OCI-LY1 (cell line): ENCODE results near the gene SEPTIN8.

Experiments
- H2AFZ ChIP-seq: fragments of 200-600 bp; sonication (generic), shearing (Covaris generic); 2 replicates; pipeline ENCODE4 v1.6.0; 2014; ENCODE audit warnings: antibody characterized with exemption, mild to moderate bottlenecking, low read length
- H3F3A ChIP-seq: fragments of 200-600 bp; sonication (generic), shearing (Covaris generic); 2 replicates; pipeline ENCODE4 v1.6.0; 2014; ENCODE audit warnings: mild to moderate bottlenecking, antibody characterized with exemption, low read length, moderate library complexity; ENCODE audit not compliant: insufficient read depth
- H3K27ac ChIP-seq: fragments of 200-600 bp; sonication (generic); 2 replicates; pipeline ENCODE4 v1.5.1; 2014; ENCODE audit warnings: low read length, mixed run types, mild to moderate bottlenecking, low read depth; ENCODE audit not compliant: poor library complexity, severe bottlenecking
- H3K27me3 ChIP-seq: fragments of 200-600 bp; sonication (generic); 2 replicates; pipeline ENCODE4 v1.6.0; 2014; ENCODE audit warnings: antibody characterized with exemption, mild to moderate bottlenecking, low read length, moderate library complexity; ENCODE audit not compliant: insufficient read depth
- H3K36me3 ChIP-seq: fragments of 200-600 bp; sonication (generic); 2 replicates; pipeline ENCODE4 v1.6.1; 2014; ENCODE audit warnings: mild to moderate bottlenecking, antibody characterized with exemption, low read length, moderate library complexity, mixed read lengths; ENCODE audit not compliant: insufficient read depth
- H3K4me1 ChIP-seq: fragments of 200-600 bp; sonication (generic); 2 replicates; pipeline ENCODE4 v1.5.1; 2014; ENCODE audit warnings: mild to moderate bottlenecking, low read length, moderate library complexity; ENCODE audit not compliant: insufficient read depth, severe bottlenecking
- H3K4me2 ChIP-seq: fragments of 200-600 bp; sonication (generic), shearing (Covaris generic); 2 replicates; pipeline ENCODE4 v1.6.1; 2014; ENCODE audit warnings: low read length
- H3K4me3 ChIP-seq: fragments of 200-600 bp; sonication (generic); 2 replicates; pipeline ENCODE4 v1.5.1; 2014; ENCODE audit warnings: low read length, low read depth, mild to moderate bottlenecking, mixed read lengths; ENCODE audit not compliant: poor library complexity, severe bottlenecking
- H3K79me2 ChIP-seq: fragments of 200-600 bp; shearing (Covaris generic); 2 replicates; pipeline ENCODE4 v1.6.1; 2016; ENCODE audit warnings: mixed run types, low read length, mixed read lengths; ENCODE audit not compliant: insufficient read depth
- H3K9ac ChIP-seq: fragments of 200-600 bp; sonication (generic), shearing (Covaris generic); 2 replicates; pipeline ENCODE4 v1.6.1; 2014; ENCODE audit warnings: mild to moderate bottlenecking, low read length, mixed read lengths
- H3K9me2 ChIP-seq: fragments of 200-600 bp; sonication (generic), shearing (Covaris generic); 2 replicates; pipeline ENCODE4 v1.6.1; 2014; ENCODE audit warnings: low read depth, mild to moderate bottlenecking, low read length, mixed read lengths
- H3K9me3 ChIP-seq: fragments of 200-600 bp; shearing (Covaris generic); 2 replicates; pipeline ENCODE4 v1.6.1; 2014; ENCODE audit warnings: low read length, mixed read lengths
- H4K20me1 ChIP-seq: fragments of 200-600 bp; sonication (generic), shearing (Covaris generic); 2 replicates; pipeline ENCODE4 v1.6.0; 2016; ENCODE audit warnings: mild to moderate bottlenecking, low read length; ENCODE audit not compliant: insufficient read depth
- EZH2 ChIP-seq: fragments of 200-600 bp; sonication (generic), shearing (Covaris generic); IDR thresholded peaks from 2 replicates; pipeline ENCODE4 v1.8.0; 2017; ENCODE audit warnings: borderline replicate concordance, mixed run types, mild to moderate bottlenecking, antibody characterized with exemption, low read length, moderate library complexity, mixed read lengths
- TF ChIP-seq, protein P1 (sequence below): fragments of 200-600 bp; sonication (generic), shearing (Covaris generic); IDR thresholded peaks from 2 replicates; pipeline ENCODE4 v1.5.1; 2017; ENCODE audit warnings: mild to moderate bottlenecking, antibody characterized with exemption, low read length, moderate library complexity, mixed read lengths

Gene SEPTIN8

DNA sequence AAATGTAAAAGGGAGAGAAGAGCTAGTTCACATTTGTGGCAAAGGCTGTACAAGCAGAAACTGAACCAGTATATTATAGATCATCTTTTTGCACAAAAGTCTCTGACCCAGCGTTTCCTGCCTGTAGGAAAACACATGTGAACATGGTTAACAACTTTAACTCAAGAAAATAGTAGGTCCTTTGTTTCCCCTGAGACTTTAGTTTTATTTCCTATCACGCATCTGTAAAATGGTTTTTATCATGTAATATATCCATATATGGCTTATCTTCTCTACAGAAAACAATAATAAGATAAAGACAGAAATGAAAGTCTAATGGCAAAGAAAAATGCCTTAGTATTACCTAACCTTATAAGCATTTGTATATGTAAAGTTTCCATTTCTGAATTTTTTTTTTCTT, 42.4 kb downstream of the SEPTIN8 start:
- Histone ChIP-seq H3K4me2 (no peak overlapping the region), H3K4me3 (no peak overlapping the region), H3K27ac (no peak overlapping the region), H3K27me3 (no peaks in the 10 kb centered on the region), H3F3A (no peaks in the 10 kb centered on the region), H3K4me1 (peaks cover 21% of the 10 kb centered on the region), H3K36me3 (no peaks in the 10 kb centered on the region; the same call in 1 of the 2 replicates), H2AFZ (no peak overlapping the region), H3K79me2 (no peaks in the 10 kb centered on the region), H3K9ac (no peak overlapping the region), H4K20me1 (no peaks in the 10 kb centered on the region), H3K9me2 (no peaks in the 10 kb centered on the region), H3K9me3 (no peaks in the 10 kb centered on the region)
- no peak for TF ChIP-seq EZH2
- TF ChIP-seq, protein P1, sequence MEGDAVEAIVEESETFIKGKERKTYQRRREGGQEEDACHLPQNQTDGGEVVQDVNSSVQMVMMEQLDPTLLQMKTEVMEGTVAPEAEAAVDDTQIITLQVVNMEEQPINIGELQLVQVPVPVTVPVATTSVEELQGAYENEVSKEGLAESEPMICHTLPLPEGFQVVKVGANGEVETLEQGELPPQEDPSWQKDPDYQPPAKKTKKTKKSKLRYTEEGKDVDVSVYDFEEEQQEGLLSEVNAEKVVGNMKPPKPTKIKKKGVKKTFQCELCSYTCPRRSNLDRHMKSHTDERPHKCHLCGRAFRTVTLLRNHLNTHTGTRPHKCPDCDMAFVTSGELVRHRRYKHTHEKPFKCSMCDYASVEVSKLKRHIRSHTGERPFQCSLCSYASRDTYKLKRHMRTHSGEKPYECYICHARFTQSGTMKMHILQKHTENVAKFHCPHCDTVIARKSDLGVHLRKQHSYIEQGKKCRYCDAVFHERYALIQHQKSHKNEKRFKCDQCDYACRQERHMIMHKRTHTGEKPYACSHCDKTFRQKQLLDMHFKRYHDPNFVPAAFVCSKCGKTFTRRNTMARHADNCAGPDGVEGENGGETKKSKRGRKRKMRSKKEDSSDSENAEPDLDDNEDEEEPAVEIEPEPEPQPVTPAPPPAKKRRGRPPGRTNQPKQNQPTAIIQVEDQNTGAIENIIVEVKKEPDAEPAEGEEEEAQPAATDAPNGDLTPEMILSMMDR, result no peak

DNA sequence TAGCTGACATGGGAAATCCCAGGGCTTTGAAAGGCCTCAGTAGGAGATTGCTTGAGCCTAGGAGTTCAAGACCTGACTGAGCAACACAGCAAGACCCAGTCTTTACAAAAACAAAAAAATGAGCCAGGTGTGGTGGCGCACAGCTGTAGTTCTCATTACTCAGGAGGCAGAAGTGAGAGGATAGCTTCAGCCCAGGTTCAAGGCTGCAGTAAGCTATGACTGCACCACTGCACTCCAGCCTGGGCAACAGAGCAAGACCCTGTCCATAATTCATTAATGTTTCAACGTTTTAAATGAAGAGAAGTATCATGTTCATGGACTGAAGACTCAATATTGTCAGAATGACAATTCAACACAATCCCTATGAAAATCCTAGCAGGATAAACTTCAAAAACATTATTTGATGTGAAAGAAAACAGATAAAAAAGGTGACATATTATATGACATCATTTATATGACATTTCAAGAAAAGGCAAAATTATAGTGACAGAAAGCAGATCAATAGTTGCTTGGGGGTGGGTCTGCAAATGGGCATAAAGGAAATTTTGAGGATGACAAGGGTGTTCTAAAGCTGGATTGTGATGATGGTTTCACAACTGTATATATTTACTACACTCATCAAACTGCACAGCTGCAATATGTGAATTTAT, 43.4 kb downstream of the SEPTIN8 start:
- TF ChIP-seq, protein P1, result no peak
- TF ChIP-seq EZH2, result no peak
- Histone ChIP-seq H3K4me2 (no peak overlapping the region), H3K9ac (no peak overlapping the region), H4K20me1 (no peaks in the 10 kb centered on the region), H2AFZ (no peak overlapping the region), H3K27me3 (no peaks in the 10 kb centered on the region), H3K79me2 (no peaks in the 10 kb centered on the region), H3K4me3 (no peak overlapping the region), H3K4me1 (peaks cover 21% of the 10 kb centered on the region), H3K27ac (no peak overlapping the region), H3K36me3 (no peaks in the 10 kb centered on the region; the same call in 1 of the 2 replicates), H3F3A (no peaks in the 10 kb centered on the region), H3K9me3 (no peaks in the 10 kb centered on the region), H3K9me2 (no peaks in the 10 kb centered on the region)

DNA sequence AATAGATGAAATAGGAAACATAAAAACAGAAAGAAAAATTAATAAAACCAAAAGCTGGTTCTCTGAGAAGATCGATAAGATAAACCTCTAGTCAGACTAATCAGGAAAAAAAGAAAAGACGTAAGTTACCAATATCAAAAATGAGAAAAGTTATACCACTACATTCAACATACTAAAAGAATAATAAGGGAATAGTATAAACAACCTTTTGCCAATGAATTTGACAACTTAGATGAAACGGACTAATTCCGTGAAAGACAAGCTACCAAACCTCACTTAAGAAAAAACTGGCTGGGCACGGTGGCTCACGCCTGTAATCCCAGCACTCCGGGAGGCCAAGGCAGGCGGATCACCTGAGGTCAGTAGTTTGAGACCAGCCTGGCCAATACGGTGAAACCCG, 47.1 kb downstream of the SEPTIN8 start:
- Histone ChIP-seq H3K4me2 (no peak overlapping the region), H3K9ac (no peak overlapping the region), H3K79me2 (no peaks in the 10 kb centered on the region), H3K9me3 (no peaks in the 10 kb centered on the region), H3F3A (no peaks in the 10 kb centered on the region), H3K4me1 (no peaks in the 10 kb centered on the region), H3K4me3 (no peak overlapping the region), H3K36me3 (no peaks in the 10 kb centered on the region; the same call in 1 of the 2 replicates), H4K20me1 (no peaks in the 10 kb centered on the region), H2AFZ (no peak overlapping the region), H3K27ac (no peak overlapping the region), H3K27me3 (no peaks in the 10 kb centered on the region), H3K9me2 (no peaks in the 10 kb centered on the region)
- TF ChIP-seq, protein P1, result no peak
- TF ChIP-seq EZH2, result no peak
